SH-SY5Y (cell line): ENCODE measurements around the gene ADAMTS13.

Experiments used
- GATA2 ChIP-seq: IDR thresholded peaks from 2 replicates; pipeline ENCODE4 v1.6.1; 2011; ENCODE audit warnings: mild to moderate bottlenecking, low read depth, low read length
- GATA3 ChIP-seq: IDR thresholded peaks from 2 replicates; pipeline ENCODE4 v1.6.1; 2011; ENCODE audit warnings: low read depth, mild to moderate bottlenecking, low read length, moderate library complexity

- no peak for TF ChIP-seq GATA3
- TF ChIP-seq GATA2: no peak
Observed at GRCh38 chr9:133477461-133477860, 55.3 kb downstream of the ADAMTS13 start.
